ENCODE results near the gene BBX.

The BBX gene

GRCh38 chr3:107599772-107600145 lies 77.0 kb downstream of the BBX start:
- no peak for DNase-seq (ENCODE audit: low read depth in 2 of 2)

GRCh38 chr3:107600780-107601179 lies 78.0 kb downstream of the BBX start:
- no peak for DNase-seq (ENCODE audit: low read depth in 2 of 2)

- no peak for DNase-seq (ENCODE audit: low read depth in 2 of 2)
Observed at GRCh38 chr3:107604057-107604822, 81.5 kb downstream of the BBX start.

GRCh38 chr3:107611775-107612469 lies 89.2 kb downstream of the BBX start:
- no peak for DNase-seq (ENCODE audit: low read depth in 2 of 2)

DNA sequence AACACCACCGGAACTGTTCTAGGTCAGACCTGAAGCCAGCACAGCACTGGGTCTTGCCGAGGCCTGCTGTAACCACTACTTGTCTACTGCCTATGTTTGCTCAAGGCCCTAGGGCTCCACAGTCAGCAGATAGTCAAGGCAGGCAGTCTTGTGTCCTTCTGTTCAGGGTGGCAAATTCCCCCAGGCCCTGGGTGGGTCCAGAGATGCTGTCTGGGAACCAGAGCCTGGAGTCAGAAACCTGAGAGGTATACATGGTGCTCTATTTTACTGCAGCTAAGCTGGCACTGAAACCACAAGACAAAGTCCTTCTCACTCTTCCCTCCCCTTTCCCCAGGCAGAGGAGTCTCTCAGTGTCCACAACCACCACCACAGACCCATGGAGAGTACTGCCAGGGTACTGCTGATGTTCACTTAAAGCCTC lies 89.9 kb downstream of the BBX start:
- no peak for DNase-seq (ENCODE audit: low read depth in 2 of 2)

DNA sequence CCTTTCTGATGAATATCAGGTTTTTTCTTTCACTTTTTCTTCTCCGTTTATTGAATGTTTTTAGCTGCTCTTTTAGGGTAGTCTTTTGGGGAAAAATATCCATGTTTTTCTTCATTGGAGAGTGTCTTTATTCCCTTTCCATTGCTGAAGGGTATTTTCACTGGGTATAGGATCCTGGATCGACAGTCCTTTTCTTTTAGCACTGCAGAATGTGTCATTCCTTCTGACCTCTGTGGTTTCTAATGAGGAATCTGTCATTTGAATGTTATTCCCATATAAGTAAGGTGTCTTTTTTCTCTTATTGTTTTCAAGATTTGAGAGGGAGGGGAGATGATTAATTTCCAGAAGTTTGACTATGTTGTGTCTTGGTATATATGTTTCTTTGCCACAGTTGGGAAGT lies 96.8 kb downstream of the BBX start:
- no peak for DNase-seq (ENCODE audit: low read depth in 2 of 2)

DNA sequence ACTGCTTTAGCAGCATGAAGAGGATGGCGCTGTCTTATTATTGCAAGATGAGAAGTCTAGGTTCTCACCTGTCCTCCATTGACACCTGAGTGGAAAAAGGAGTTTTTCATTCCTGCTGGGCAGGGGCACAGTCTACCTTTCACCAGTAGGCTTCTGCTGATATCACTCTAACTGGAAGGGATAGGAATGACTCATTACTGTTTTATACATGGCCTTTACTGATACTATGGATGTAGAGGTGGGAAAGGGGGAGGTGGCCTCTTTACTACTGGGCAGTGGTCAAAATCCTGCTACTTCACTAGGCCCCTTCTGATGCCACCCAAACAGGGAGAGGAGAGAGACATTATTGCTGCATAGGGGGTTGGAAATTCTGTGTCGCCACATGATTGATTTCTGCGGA lies 97.8 kb downstream of the BBX start:
- no peak for DNase-seq (ENCODE audit: low read depth in 2 of 2)

DNA sequence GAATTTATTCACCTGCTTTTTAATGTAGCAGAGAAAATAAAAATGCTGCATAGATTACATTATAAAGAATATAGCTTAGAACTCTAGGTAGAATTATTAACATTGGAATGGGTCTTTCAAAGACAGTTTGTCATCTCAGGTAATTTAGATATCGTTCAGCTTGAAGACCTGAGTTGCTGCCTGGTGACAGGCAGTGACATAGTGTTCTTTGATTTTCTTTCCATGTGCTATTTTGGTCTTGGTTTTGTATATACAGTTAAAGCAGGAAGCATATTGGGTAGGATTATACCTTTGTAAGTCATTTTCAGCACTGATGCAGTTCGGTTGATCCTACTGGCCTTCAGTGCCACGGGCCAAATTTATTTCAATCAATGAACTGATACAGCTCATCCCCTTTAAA lies 98.7 kb downstream of the BBX start:
- no peak for DNase-seq (ENCODE audit: low read depth in 2 of 2)

GRCh38 chr3:107627962-107628542 lies 105.3 kb downstream of the BBX start:
- DNase-seq (ENCODE audit: low read depth in 2 of 2) = no peak

GRCh38 chr3:107629566-107629965 lies 106.8 kb downstream of the BBX start:
- DNase-seq (ENCODE audit: low read depth in 2 of 2) = no peak

DNA sequence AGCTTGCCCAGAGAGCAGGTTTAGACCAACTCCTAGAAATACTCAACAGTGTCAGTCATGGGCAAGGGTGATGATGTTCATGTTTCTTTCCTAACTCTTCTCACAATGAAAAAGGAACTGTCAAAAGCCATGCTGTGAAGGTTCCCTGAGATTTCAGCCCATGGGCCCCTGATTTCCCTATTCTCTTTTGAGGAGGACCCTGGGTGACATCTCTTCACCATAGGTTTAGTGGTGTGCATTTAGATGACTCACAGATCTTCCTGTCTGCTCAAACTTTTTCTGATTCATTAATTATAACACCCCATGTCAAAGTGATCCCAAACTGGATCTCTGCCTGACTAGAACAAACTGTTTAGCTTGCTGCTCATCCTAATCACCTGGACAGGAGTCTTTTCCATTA lies 108.0 kb downstream of the BBX start:
- no peak for DNase-seq (ENCODE audit: low read depth in 2 of 2)

- DNase-seq (ENCODE audit: low read depth in 2 of 2) = no peak
Observed at GRCh38 chr3:107632576-107632975, 109.8 kb downstream of the BBX start.

DNA sequence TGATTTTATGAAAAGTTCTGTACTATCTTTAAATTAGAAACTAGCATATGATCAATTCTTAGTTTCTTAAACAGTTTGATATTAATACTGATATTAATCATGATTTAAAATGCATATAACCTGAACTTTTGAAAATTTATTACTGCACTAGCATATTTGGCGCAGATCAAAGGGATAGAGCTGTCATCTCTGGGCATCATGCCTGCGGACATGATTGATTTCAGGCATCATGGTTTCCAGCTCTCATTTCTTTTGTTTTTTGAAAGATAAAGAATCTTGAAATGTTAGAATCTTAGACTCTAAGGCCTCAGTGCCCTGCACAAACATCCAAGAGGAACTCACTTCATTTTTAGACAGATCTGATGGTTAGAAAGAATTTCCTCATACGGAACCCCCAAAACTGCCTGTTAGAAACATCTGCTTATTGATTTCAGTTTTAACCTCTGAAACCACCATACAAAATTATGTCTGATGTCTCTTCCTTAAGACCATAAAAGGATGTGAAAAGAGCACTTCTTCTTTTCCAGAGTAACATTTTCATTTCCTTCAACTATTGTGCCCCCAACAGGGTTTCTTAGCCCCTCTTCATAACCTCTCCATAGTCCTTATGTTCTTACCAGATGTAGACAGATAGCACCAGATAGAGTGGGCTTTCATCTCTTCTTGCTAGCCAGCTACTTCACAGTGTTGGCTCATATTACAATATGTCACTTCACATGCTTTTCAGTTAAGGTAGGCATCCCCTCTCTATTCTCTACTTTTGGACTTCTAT lies 110.8 kb downstream of the BBX start:
- no peak for DNase-seq (ENCODE audit: low read depth in 2 of 2)

- no peak for DNase-seq (ENCODE audit: low read depth in 2 of 2)
Observed at GRCh38 chr3:107634099-107634489, 111.3 kb downstream of the BBX start.

GRCh38 chr3:107637416-107638183 lies 114.8 kb downstream of the BBX start:
- no peak for DNase-seq (ENCODE audit: low read depth in 2 of 2)

GRCh38 chr3:107641572-107642307 lies 119.0 kb downstream of the BBX start:
- DNase-seq (ENCODE audit: low read depth in 2 of 2) = no peak

GRCh38 chr3:107643038-107643883 lies 120.5 kb downstream of the BBX start:
- no peak for DNase-seq (ENCODE audit: low read depth in 2 of 2)

GRCh38 chr3:107644631-107645030 lies 121.9 kb downstream of the BBX start:
- no peak for DNase-seq (ENCODE audit: low read depth in 2 of 2)

- DNase-seq (ENCODE audit: low read depth in 2 of 2) = no peak
Observed at GRCh38 chr3:107650788-107651187, 128.0 kb downstream of the BBX start.

- DNase-seq (ENCODE audit: low read depth in 2 of 2) = no peak
Observed at GRCh38 chr3:107651782-107652181, 129.0 kb downstream of the BBX start.
